ENCODE data around the gene ROBO1. TPM values are rescaled to one million over a fixed set of nuclear protein-coding genes. Genes with fewer than 3 reads are reported as not detected.

Gene ROBO1
- total RNA-seq, 1 experiment from 2014 or later: 67.6 TPM

- CTCF ChIA-PET: no interaction called here
- Histone ChIP-seq H3K4me1 (ENCODE audit: insufficient read depth, low read length, poor library complexity, severe bottlenecking) (no peaks in the 10 kb centered on the region), H3K27me3 (replicated peaks; ENCODE audit: insufficient read depth, low read depth, low read length, poor library complexity) (no peaks in the 10 kb centered on the region), H3K4me3 (ENCODE audit: low read depth, low read length, poor library complexity, severe bottlenecking) (no peak overlapping the region), H3K27ac (ENCODE audit: low read depth, low read length, poor library complexity, severe bottlenecking) (no peak overlapping the region), H3K36me3 (ENCODE audit: insufficient read depth, low read length, poor library complexity, severe bottlenecking) (no peaks in the 10 kb centered on the region), H3K9me3 (ENCODE audit: low read depth, low read length, poor library complexity, severe bottlenecking) (peaks cover 7% of the 10 kb centered on the region)
- POLR2A ChIA-PET (ENCODE audit: low non-redundant PET): no interaction called here
- TF ChIP-seq CTCF (conservative IDR thresholded peaks at IDR 0.05; ENCODE audit: low read depth, low read length) (no peak), EZH2 (IDR thresholded peaks at IDR 0.05; ENCODE audit: borderline replicate concordance, low read depth, low read length, poor library complexity, severe bottlenecking) (no peak)
- intact Hi-C loops (cut with micrococcal nuclease; ENCODE audit: unreplicated experiment): no loop called here
- BruUV-seq (replicated peaks): no TSS peak
- no peak for DNase-seq (ENCODE audit: low spot score)
Observed at GRCh38 chr3:78832785-78833204, 935.0 kb downstream of the ROBO1 start.

GRCh38 chr3:78831446-78831972, 936.3 kb downstream of the ROBO1 start:
- POLR2A ChIA-PET (ENCODE audit: low non-redundant PET): no interaction called here
- Histone ChIP-seq H3K27ac (ENCODE audit: low read depth, low read length, poor library complexity, severe bottlenecking) (no peak overlapping the region), H3K4me3 (ENCODE audit: low read depth, low read length, poor library complexity, severe bottlenecking) (no peak overlapping the region), H3K36me3 (ENCODE audit: insufficient read depth, low read length, poor library complexity, severe bottlenecking) (no peaks in the 10 kb centered on the region), H3K4me1 (ENCODE audit: insufficient read depth, low read length, poor library complexity, severe bottlenecking) (no peaks in the 10 kb centered on the region), H3K9me3 (ENCODE audit: low read depth, low read length, poor library complexity, severe bottlenecking) (peaks cover 7% of the 10 kb centered on the region), H3K27me3 (replicated peaks; ENCODE audit: insufficient read depth, low read depth, low read length, poor library complexity) (no peaks in the 10 kb centered on the region)
- no peak for DNase-seq (ENCODE audit: low spot score)
- BruUV-seq (replicated peaks): no TSS peak
- TF ChIP-seq CTCF (conservative IDR thresholded peaks at IDR 0.05; ENCODE audit: low read depth, low read length): no peak
- TF ChIP-seq EZH2 (IDR thresholded peaks at IDR 0.05; ENCODE audit: borderline replicate concordance, low read depth, low read length, poor library complexity, severe bottlenecking): no peak
- intact Hi-C loops (cut with micrococcal nuclease; ENCODE audit: unreplicated experiment): no loop called here
- CTCF ChIA-PET: no interaction called here

- POLR2A ChIA-PET (ENCODE audit: low non-redundant PET): no interaction called here
- TF ChIP-seq EZH2 (IDR thresholded peaks at IDR 0.05; ENCODE audit: borderline replicate concordance, low read depth, low read length, poor library complexity, severe bottlenecking): no peak
- TF ChIP-seq CTCF (conservative IDR thresholded peaks at IDR 0.05; ENCODE audit: low read depth, low read length): no peak
- H3K4me3 ChIP-seq (ENCODE audit: low read depth, low read length, poor library complexity, severe bottlenecking): no peak overlapping the region
- CTCF ChIA-PET: no interaction called here
- no peaks in the 10 kb centered on the region for H3K36me3 ChIP-seq (ENCODE audit: insufficient read depth, low read length, poor library complexity, severe bottlenecking)
- DNase-seq (ENCODE audit: low spot score): peak; percentile 57
- intact Hi-C loops (cut with micrococcal nuclease; ENCODE audit: unreplicated experiment): no loop called here
- peaks cover 7% of the 10 kb centered on the region for H3K9me3 ChIP-seq (ENCODE audit: low read depth, low read length, poor library complexity, severe bottlenecking)
- no peak overlapping the region for H3K27ac ChIP-seq (ENCODE audit: low read depth, low read length, poor library complexity, severe bottlenecking)
- BruUV-seq (replicated peaks): no TSS peak
- H3K27me3 ChIP-seq (replicated peaks; ENCODE audit: insufficient read depth, low read depth, low read length, poor library complexity): no peaks in the 10 kb centered on the region
- no peaks in the 10 kb centered on the region for H3K4me1 ChIP-seq (ENCODE audit: insufficient read depth, low read length, poor library complexity, severe bottlenecking)
Observed at GRCh38 chr3:78830470-78830869, 937.3 kb downstream of the ROBO1 start.

Measured in A673 (cell line).